ENCODE data around the gene SPDYC. TPM values are rescaled to one million over a fixed set of nuclear protein-coding genes. Genes with fewer than 3 reads are reported as not detected.
"Not testable (repeated sequence)": the region's sequence is repeated elsewhere in the genome, so short reads cannot be mapped to it uniquely, and the experiment has no call there.

SPDYC gene
- total RNA-seq, 1 donor from 2014 or later = not detected

DNA sequence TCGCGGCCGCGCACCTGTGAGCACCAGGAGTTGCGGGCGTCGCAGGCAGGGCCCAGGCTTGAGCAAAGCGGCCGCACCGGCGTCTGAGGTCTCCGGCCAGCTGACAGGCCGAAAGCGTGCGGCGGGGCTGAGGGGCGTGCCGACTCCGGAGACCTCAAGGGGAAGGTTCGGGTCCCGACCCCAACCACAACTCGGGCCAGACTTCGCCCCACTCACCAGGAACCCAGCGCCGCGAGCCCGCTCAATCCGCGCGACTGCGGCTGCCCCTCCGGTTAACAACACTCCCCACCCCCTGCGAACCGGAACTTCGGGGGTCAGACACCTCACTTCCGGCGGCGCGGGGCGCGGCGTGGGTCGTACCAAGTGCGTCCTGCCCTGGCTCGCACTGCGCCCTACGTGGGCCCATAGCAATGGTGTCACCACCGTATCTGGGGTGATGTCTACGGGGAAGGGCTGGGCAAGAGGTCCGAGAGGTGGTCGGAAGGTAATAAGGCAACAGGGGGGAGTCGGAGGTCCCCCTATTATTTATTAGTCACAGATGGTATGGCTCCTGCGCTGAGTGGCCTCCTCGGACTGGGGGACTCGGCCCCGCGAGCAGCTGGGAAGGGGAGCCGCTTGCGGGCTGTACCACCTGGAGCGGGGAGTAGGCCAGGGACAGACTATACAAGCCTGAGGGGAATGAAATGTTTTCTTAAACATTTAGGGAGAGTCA lies 35.6 kb upstream of the SPDYC start, which contains the start of gene SYVN1:
Gene SYVN1, minus strand, starts transcription at position 280 of the 712 bp plus-strand sequence. CDS start 918 bp downstream, outside the sequence.
- peak; percentile 83 for ATAC-seq

DNA sequence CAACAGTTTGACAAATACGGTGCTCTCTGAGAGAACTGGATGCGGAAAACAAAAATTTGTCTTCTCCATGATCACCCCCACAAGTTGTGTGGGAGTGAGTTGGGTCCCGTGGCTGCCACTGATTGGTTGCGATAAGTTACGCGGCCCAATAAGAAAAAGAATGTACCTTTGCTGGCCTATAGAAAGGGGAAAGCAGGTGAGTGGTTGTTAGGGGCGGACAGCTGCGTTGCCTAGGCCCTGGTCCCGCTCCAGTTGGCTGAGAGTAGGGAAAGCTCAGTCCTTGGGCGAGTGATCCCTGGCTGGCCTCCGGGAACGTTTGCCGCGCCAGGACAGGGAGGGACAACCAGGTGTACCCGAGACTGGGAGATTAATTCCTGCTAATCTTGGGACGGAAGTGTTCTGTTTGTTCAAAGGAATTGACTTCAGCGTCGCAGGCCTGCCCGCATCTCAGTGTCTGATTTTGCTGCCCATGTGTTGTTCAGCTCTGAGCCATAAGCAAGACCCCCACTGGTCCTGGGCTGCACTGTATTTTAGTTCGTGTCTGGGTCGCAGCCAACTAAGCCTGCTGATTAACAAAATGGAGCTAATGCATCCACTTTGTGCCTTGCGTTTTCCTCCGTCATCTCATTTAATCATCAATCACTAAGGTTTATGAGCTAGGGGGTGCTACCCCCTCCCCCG lies 34.9 kb upstream of the SPDYC start:
- peak; percentile 88 for ATAC-seq

DNA sequence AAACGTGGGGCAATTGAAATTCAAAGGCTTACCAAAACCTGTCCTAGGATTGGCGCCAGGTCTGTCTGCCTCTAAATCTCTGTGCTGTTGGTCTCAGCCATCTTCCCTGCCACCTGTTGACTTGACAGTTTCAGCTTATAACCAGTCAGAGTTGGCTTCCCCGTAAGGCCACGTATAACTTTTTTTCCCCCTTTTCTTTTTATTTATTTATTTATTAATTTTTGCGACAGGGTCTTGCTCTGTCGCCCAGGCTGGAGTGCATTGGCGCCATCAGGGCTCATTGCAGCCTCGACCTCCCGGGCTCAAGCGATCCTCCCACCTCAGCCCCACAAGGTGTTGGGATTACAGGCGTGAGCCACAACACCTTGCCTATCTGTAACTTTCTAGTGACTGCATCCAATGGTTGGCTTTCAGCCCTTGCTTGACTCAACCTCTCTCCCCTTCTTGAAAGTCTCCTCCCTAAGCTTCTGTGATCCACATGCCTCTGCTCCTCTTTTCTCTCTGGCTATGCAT lies 34.3 kb upstream of the SPDYC start:
- no peak for ATAC-seq

DNA sequence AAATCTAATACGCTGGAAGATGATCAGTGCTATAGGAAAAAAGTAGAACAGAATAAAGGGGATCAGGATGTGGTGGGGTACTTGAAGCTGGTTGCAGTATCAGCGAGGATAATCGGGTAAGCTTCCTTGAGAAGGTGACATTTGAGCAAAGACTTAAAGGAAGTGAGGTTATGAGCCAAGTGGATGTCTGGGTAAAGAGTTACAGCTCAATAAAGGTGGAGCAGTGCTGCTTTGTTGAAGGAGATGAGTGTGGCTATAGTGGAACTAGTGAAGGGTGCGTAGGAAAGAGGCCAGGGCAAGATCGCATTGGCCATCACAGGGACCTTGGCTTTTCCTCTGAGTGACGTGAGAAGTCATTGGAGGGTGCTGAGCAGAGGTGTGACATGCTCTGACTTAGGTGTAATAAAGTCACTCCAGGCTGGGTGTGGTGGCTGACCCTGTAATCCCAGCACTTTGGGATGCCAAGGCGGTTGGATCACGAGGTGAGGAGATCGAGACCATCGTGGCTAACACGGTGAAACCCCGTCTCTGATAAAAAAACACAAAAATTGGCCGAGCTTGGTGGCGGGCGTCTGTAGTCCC lies 33.4 kb upstream of the SPDYC start:
- no peak for ATAC-seq

DNA sequence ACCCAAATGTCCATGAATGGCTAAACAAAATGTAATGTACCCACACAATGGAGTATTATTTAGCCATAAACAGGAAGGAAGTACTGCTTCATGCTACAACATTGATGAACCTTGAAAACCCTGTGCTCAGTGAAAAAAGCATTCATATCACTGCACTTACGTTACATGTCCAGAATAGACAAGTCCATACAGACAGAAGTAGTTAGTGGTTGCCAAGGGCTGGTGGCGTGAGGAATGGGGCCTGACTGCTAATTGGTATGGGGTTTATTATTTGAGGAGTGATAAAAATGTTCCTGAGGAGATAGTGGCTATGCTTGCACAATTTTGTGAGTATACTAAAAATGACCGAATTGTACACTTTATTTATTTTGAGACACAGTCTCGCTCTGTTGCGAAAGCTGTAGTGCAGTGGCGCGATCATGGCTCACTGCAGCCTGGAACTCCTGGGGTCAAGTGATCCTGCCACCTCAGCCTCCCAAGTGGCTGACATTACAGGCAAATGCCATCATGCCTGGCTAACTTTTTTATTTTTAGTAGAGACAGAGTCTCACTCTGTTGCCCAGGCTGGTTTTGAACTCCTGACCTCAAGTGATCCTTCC lies 28.0 kb upstream of the SPDYC start:
- ATAC-seq = no peak

DNA sequence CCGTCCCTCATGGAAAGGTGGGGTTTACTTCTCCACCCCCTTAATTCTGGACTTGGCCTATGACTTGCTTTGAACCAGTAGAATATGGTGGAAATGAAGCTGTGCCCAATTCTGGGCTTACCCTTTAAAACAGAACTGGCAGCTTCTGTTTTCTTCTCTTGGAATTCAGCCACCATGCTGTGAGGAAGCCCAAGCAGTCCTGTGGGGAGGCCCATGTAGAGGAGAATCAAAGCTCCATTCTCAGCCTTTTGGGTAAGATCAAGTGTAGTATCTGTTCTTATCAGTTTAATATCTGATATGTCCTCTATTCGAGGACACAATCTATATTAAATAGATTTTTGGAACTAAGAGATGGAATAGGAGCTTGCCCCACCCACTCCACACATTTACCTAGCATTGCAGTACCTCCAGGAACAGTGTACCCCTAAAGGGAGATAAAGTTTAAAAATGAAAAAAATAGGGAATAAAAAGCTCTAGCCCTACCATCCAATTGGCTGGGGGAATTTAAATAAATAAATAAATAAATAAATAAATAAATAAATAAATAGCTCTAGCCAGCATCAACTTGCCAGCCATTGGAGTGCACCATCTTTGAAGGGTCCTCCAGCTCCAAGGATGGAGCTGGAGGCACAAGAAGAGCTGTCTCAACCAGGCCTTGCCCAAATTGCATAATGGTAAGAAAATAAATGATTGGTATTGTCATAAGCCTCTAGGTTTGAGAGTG lies 22.5 kb upstream of the SPDYC start:
- no peak for ATAC-seq

DNA sequence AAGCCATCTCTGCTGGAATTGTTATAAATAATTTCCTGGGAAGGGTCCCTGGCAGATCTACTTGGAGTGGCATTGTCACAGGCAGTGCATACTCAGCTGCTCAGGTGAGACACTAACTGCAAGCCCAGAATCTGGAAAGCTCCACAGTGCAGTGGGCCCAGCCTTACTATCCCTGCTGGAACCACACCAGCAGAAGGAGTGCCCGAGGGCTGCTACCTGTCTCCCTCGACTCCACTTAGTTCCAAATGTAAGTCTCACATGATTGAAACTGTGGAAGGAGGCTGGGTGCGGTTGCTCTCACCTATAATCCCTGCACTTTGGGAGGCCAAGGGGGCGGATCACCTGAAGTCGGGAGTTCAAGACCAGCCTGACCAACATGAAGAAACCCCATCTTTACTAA lies 21.4 kb upstream of the SPDYC start:
- peak; percentile 41 for ATAC-seq

DNA sequence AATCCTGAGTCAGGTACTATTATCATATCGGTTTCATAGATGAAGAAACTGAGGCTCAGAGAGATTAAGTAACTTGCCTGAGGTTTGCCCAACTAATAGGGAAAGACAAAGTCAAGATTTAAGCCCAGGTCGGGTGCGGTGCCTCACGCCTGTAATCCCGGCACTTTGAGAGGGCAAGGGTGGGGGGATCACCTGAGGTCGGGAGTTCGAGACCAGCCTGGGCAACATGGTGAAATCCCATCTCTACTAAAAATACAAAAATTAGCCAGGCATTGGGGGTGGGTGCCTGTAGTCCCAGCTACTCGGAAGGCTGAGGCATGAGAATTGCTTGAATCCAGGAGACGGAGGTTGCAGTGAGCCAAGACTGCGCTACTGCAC lies 19.9 kb upstream of the SPDYC start:
- ATAC-seq = not testable (repeated sequence)

DNA sequence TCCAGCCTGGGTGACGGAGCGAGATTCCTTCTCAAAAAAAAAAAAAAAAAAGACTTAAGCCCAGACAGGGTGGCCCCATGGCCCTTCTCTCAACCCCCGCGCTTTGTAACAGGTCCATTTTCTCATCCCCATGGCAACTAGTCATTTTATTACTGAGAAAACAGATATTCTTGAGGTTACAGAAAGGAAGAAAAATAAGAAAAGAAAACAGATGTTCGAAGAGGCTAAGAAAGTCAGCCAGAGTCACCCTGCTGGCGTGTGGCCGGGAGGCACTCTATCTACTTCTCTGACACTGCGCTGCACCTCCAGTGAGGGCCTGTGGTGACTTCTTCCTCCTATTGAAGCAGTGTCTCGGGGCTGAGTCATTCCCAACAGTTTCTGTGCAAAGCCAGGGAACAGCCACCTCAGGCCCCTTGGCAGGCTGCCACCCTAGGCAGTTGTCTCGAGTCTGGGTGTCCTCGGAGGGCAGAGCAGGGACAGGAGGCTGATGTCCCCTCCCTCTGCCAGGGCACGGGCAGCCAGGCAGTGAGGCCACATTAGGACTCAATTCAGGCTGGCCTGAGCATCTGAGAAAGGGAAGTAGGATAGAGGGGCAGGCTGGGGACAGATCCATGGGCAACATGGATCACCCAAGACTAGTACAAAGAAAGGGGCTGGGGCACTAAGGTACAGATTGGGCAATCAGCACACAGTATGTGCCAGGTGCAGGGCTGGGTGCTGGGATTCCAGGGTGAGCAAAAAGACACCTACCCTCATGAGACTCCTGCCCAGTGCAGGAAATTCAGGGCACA lies 19.3 kb upstream of the SPDYC start:
- ATAC-seq = peak; percentile 96

DNA sequence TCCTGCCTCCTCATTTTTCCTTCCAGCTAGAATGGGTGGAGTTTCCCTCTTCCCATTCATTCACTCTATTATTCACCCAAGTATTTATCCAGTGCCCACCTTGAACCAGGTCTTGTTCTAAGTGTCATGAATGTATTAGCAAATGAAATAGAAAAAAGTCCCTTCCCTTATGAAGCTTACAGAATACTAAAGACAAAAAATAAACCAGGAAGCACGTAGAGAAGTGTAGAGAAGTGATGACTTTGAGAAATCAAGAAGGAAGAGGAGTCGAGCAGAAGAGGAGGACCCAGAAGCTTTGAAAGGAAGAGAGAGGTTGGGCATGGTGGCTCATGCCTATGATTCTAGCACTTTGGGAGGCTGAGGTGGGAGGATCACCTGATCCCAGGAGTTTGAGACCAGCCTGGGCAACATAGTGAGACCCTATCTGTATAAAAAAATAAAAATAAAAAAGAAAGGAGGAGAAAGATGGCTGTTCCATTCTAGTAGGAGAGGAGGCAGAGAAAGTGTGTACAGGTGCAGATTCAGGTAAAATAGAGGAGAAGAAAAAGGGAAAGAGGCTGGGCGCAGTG lies 18.6 kb upstream of the SPDYC start:
- no peak for ATAC-seq

DNA sequence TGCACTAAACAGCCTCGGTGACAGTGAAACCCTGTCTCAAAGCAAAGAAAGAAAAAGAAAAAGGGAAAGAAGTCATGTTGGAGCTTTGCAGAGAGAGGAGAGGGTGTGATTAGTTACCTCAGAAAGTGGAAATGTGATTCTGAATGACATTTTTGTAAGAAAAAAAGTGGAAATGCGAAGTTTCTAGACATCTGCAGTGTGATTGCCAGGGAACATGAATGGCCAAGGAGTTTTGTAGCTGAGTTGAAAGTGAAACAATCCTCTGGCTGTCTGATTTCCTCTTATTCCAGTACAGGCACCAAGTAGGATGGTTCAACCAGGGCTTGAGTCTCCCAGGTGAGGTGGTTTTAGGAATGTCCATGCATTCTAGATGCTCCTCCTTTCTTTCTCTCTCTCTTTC lies 17.9 kb upstream of the SPDYC start:
- ATAC-seq = no peak

DNA sequence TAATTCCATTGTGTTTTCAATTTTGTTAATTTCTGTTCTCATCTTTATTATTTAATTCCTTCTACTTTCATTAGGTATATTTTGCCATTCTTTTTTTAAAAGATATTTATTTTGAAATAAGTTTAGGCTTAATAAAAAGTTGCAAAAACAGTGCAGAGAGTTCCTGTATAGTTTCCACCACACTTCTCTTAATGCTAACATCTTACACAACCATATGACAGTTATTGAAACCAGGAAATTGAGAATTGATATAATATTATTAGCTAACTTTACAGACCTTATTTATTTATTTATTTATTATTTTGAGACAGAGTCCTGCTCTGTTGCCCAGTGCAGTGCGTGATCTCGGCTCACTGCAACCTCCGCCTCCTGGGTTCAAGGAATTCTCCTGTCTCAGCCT lies 13.8 kb upstream of the SPDYC start:
- no peak for ATAC-seq

DNA sequence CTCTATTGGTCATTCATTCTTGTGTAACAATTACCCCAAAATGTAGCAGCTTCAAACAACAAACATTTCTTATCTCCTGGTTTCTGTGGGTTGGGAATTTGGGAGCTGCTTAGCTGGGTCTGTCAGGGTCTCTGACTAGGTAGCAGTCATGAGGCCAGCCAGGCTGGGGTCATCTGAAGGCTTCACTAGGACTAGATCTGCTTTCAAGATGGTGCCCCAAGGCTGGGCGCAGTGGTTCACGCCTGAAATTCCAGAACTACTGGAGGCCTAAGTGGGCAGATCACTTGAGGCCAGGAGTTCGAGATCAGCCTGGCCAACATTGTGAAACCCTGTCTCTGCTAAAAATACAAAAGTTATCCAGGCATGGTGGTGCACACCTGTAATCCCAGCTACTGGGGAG lies 13.1 kb upstream of the SPDYC start:
- no peak for ATAC-seq

DNA sequence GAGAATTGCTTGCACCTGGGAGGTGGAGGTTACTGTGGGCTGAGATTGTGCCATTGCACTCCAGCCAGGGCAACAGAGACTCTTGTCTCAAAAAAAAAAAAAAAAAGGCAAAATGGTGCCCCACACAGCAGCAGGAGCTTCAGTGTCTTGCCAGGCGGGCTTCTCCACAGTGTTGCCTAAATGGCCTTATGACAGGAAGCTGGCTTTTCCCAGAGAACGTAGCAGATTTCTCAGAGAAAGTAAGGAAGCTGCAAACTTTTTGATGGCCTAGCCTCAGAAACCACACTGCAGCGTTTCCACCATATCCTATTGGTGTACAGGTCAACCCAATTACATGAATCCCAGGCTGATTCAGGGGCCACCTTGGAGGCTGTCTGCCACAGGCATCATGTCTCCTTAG lies 12.7 kb upstream of the SPDYC start:
- ATAC-seq = no peak

DNA sequence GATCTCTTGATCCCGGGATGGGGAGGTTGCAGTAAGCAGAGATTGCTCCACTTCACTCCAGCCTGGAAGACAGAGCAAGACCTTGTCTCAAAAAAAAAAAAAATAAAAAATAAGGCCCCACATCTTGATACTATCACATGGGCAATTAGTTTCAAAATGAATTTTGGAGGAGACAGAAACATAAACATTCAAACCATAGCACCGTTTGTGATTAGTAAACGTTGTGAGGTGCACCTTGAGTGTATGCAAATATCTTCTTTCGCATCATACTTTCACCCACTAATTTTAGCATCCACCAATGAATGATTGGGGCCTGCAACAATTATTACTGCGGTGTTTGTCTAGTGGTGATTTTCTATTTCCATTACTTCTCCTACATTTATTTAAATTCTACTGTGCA lies 11.0 kb upstream of the SPDYC start:
- ATAC-seq = no peak

DNA sequence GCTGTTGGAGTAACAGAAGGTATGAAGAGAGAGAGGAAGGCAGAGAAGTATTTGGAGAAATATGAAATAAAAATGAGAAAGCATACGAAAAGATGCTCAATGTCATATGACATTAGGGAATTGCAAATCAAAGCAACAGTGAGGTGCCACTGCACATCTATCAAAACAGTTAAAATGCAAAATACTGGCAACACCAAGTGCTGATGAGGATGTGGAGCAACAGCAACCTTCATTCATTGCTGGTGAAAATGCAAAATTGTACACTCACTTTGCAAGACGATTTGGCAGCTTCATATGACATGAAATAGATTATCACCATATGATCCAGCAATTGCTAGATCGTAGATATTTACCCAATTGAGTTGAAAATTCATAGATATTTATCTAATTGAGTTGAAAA lies 9.4 kb upstream of the SPDYC start:
- no peak for ATAC-seq

DNA sequence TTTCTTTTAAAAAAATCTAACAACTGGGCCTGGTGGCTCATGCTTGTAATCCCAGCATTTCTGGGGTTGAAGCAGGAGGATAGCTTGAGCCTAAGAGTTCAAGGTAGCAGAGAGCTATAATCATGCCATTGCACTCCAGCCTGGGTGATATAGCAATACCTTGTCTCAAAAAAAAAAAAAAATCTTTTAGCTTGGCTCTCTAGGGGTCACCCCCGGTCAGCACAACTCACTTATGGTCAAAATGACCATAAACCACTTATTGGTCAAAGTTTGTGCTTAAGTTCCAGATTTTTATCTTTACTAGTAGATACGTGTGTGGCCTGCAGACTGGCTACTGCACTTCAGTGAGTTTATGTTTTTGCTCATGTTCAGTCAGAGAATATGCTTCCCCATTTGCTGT lies 6.3 kb upstream of the SPDYC start:
- ATAC-seq = no peak

DNA sequence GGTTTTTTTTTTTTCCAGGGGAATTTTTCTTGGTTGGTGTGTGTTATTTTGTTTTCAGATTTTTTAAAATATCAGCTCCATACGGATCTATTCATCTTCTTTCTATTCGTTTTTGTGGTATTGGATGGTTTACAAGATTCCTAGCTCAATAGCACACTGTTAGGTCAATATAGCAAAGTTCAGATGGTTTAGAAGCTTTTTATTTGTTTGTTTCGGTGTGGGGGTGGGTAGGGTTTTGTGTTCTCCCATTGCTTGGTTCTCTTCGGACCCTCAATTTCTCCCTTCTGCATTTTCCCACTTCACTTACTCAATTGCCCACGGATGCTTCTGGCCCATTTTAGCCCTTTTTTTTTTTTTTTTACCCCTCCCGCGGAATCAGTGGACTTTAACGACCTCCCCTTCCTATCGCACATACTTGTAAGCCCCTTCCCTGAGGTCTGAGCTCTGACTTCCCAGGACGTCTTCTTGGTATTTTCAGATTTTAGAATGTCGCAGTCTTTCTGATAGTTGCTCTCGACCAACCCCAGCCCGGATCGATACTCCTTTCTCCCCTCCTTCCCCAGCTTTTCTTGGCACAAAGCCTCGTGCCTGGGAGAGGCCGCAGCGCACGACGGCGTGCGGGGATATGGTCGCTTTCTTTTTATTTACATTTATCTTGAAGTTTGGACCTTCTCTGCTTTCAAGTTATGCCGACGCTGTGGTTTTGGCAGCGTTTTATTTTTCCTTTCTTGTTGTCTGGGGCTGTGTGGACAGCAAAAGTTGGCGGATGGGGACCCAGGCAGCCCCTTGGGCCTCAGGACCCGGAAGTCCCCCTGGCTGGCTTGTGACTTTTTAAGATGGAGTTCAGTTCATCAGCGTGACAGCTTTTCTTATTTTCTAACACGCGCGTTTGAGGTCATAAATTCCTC lies 4.4 kb upstream of the SPDYC start:
- ATAC-seq = no peak

DNA sequence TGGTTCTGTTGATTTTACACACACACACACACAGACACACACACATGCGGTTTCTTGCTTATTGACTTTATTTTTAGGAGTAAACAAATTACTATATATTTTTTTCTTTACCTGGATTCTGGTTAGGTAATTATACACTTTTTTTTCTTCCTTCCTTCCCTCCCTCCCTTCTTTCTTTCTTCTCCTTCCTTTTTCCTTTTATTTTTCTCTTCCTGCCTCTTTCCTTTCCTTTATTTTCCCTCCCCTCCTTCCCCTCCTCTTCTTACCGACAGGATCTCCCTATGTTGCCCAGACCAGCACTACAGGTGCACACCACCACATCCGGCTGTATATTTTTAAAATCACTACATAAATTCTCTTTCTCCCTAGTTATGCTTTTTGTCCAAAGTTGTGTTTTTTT lies 3.1 kb upstream of the SPDYC start:
- ATAC-seq = no peak

DNA sequence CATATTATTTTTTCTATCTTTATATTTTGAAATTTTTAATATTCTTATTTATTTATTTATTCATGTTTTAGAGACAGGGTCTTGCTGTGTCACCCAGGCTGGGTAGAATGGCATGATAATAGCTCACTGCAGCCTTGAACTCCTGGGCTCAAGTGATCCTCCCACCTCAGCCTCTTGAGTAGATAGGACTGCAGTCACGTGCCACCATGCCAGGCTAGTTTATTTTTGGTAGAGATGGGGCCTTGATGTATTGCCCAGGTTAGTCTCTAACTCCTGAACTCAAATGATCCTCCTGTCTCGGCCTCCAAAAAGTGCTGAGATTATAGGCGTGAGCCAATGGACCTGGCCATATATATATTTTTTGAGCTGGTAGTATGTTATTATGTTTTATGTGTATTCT lies 2.4 kb upstream of the SPDYC start:
- no peak for ATAC-seq
